H1 (cell line): ENCODE results near the gene ARHGDIG. TPM values are rescaled to one million over a fixed set of nuclear protein-coding genes. Genes with fewer than 3 reads are reported as not detected.
"Not testable (repeated sequence)": the region's sequence is repeated elsewhere in the genome, so short reads cannot be mapped to it uniquely, and the experiment has no call there.

ENCODE experiments used
- CTCF ChIA-PET: fragments of 300-600 bp; sonication (Branson Sonifier 250); formaldehyde crosslinking; loops from one replicate; lab custom pipeline; 2021; ENCODE audit not compliant: partially characterized antibody; lab: Charles Lee
- POLR2A ChIA-PET: fragments of 300-600 bp; sonication (Branson Sonifier 250); formaldehyde crosslinking; loops from one replicate; lab custom pipeline; 2021; ENCODE audit warnings: inconsistent platforms; ENCODE audit not compliant: partially characterized antibody; lab: Charles Lee
- DNase-seq, 2 experiments: peaks; one replicate each; pipeline versions ENCODE4 v3.0.0 to v3.0.0-alpha.2; 2010 to 2022; ENCODE audit warnings: low spot score in 2 of 2, low read depth in 1 of 2, mixed read lengths in 1 of 2
- FAIRE-seq: peaks from 2 replicates; lab custom pipeline; 2011; peaks lifted over from hg19 to GRCh38; lab: Jason Lieb, UNC
- H2AFZ ChIP-seq: 2 replicates; pipeline ENCODE4 v1.8.1; 2012; ENCODE audit warnings: low read length, inconsistent platforms
- H2AK5ac ChIP-seq: 2 replicates; pipeline ENCODE4 v1.6.1; 2013; ENCODE audit warnings: low read depth, low read length
- H2BK120ac ChIP-seq: replicated peaks from 2 replicates; pipeline ENCODE3; 2013; ENCODE audit warnings: low read depth, low read length, inconsistent platforms
- H2BK12ac ChIP-seq: 2 replicates; pipeline ENCODE4 v1.6.1; 2013; ENCODE audit warnings: low read depth, low read length
- H2BK15ac ChIP-seq: 2 replicates; pipeline ENCODE4 v1.6.1; 2013; ENCODE audit warnings: low read length
- H2BK20ac ChIP-seq: 2 replicates; pipeline ENCODE4 v1.6.1; 2013; ENCODE audit warnings: low read length
- H2BK5ac ChIP-seq: 2 replicates; pipeline ENCODE4 v1.6.1; 2013; ENCODE audit warnings: low read depth, low read length
- H3K14ac ChIP-seq: 2 replicates; pipeline ENCODE4 v1.6.1; 2013; ENCODE audit warnings: inconsistent platforms; ENCODE audit not compliant: insufficient read length
- H3K18ac ChIP-seq: 2 replicates; pipeline ENCODE4 v1.6.1; 2013; ENCODE audit warnings: low read length; ENCODE audit errors: extremely low read depth
- H3K23ac ChIP-seq: 2 replicates; pipeline ENCODE4 v1.6.1; 2013; ENCODE audit warnings: inconsistent platforms; ENCODE audit not compliant: insufficient read length
- H3K23me2 ChIP-seq: 2 replicates; pipeline ENCODE4 v1.6.1; 2013; ENCODE audit warnings: low read depth, low read length
- H3K27ac ChIP-seq: 2 replicates; pipeline ENCODE4 v1.6.1; 2011; ENCODE audit warnings: low read depth, low read length, inconsistent platforms
- H3K27me3 ChIP-seq, 4 experiments: replicated peaks in 1 of 4; 1 replicate in 1 of 4; 2 replicates in 3 of 4; pipeline versions ENCODE4 v1.6.1 to v1.8.1; 2011 to 2013; ENCODE audit warnings: low read length in 3 of 4, mild to moderate bottlenecking in 3 of 4, inconsistent platforms in 2 of 4, mixed read lengths in 2 of 4, moderate library complexity in 1 of 4; ENCODE audit not compliant: control insufficient read depth in 3 of 4, insufficient read depth in 3 of 4; ENCODE audit errors: extremely low read depth in 1 of 4
- H3K36me3 ChIP-seq, 4 experiments: 2 replicates each; pipeline versions ENCODE4 v1.6.1 to v1.8.1; 2011 to 2013; ENCODE audit warnings: mild to moderate bottlenecking in 4 of 4, low read length in 3 of 4, moderate library complexity in 2 of 4, control low read depth in 1 of 4, inconsistent platforms in 1 of 4; ENCODE audit not compliant: insufficient read depth in 4 of 4, control insufficient read depth in 2 of 4
- H3K4ac ChIP-seq: replicated peaks from 2 replicates; pipeline ENCODE3; 2013; ENCODE audit warnings: low read length, low read depth, mixed read lengths, inconsistent platforms; ENCODE audit not compliant: insufficient read length
- H3K4me1 ChIP-seq, 4 experiments: replicated peaks in 1 of 4; 1 replicate in 1 of 4; 2 replicates in 3 of 4; pipeline versions ENCODE4 v1.6.1 to v1.8.1; 2011 to 2013; ENCODE audit warnings: low read length in 3 of 4, inconsistent platforms in 2 of 4, mixed read lengths in 1 of 4; ENCODE audit not compliant: insufficient read depth in 4 of 4, control insufficient read depth in 3 of 4
- H3K4me2 ChIP-seq, 2 experiments: 2 replicates each; pipeline versions ENCODE4 v1.6.1 to v1.8.1; 2011 to 2013; ENCODE audit warnings: low read depth in 2 of 2, low read length in 2 of 2, control low read depth in 1 of 2, inconsistent platforms in 1 of 2, mild to moderate bottlenecking in 1 of 2; ENCODE audit not compliant: insufficient read depth in 1 of 2
- H3K4me3 ChIP-seq, 4 experiments: fragments of 200-600, 300-600 bp in 1 of 4; sonication (generic), shearing (Covaris generic), sonication (Bioruptor Twin) in 1 of 4; 2 replicates each; pipeline versions ENCODE4 v1.5.1 to v1.8.1; 2011 to 2016; ENCODE audit warnings: low read length in 4 of 4, low read depth in 3 of 4, control low read depth in 2 of 4, inconsistent platforms in 2 of 4, mild to moderate bottlenecking in 2 of 4, mixed read lengths in 1 of 4, moderate library complexity in 1 of 4; ENCODE audit not compliant: insufficient read depth in 2 of 4; ENCODE audit errors: extremely low read depth in 1 of 4
- H3K56ac ChIP-seq: replicated peaks from 2 replicates; pipeline ENCODE3; 2013; ENCODE audit warnings: low read depth, mild to moderate bottlenecking, mixed read lengths, low read length, inconsistent platforms; ENCODE audit not compliant: insufficient read length
- H3K79me1 ChIP-seq: 2 replicates; pipeline ENCODE4 v1.6.1; 2013; ENCODE audit warnings: low read depth, low read length, control low read depth
- H3K79me2 ChIP-seq, 2 experiments: 2 replicates each; pipeline versions ENCODE4 v1.6.1 to v1.8.1; 2012 to 2013; ENCODE audit warnings: low read length in 2 of 2, mild to moderate bottlenecking in 2 of 2, inconsistent platforms in 1 of 2; ENCODE audit not compliant: insufficient read depth in 2 of 2, control insufficient read depth in 1 of 2
- H3K9ac ChIP-seq, 4 experiments: replicated peaks in 1 of 4; 1 replicate in 1 of 4; 2 replicates in 3 of 4; pipeline versions ENCODE4 v1.6.1 to v1.8.1; 2011 to 2013; ENCODE audit warnings: low read depth in 3 of 4, low read length in 3 of 4, control low read depth in 2 of 4, mild to moderate bottlenecking in 2 of 4, moderate library complexity in 2 of 4, inconsistent platforms in 1 of 4; ENCODE audit errors: extremely low read depth in 1 of 4
- H3K9me3 ChIP-seq, 2 experiments: 2 replicates each; pipeline versions ENCODE4 v1.6.1 to v1.8.1; 2012 to 2013; ENCODE audit warnings: mild to moderate bottlenecking in 2 of 2, moderate library complexity in 2 of 2, control low read depth in 1 of 2, inconsistent platforms in 1 of 2, low read depth in 1 of 2, low read length in 1 of 2, mixed read lengths in 1 of 2; ENCODE audit not compliant: insufficient read depth in 2 of 2
- H4K20me1 ChIP-seq, 2 experiments: replicated peaks in 1 of 2; 2 replicates each; pipeline versions ENCODE3 to v1.8.1; 2011 to 2013; ENCODE audit warnings: inconsistent platforms in 2 of 2, low read length in 2 of 2, mild to moderate bottlenecking in 1 of 2; ENCODE audit not compliant: insufficient read depth in 2 of 2, control insufficient read depth in 1 of 2
- H4K5ac ChIP-seq: 2 replicates; pipeline ENCODE4 v1.6.1; 2013; ENCODE audit warnings: low read length, low read depth, mixed read lengths, inconsistent platforms; ENCODE audit not compliant: insufficient read length
- H4K8ac ChIP-seq: 2 replicates; pipeline ENCODE4 v1.8.0; 2013; ENCODE audit warnings: mild to moderate bottlenecking, moderate library complexity, low read length, inconsistent platforms; ENCODE audit not compliant: insufficient read depth; ENCODE audit errors: extremely low read depth
- H4K91ac ChIP-seq: replicated peaks from 2 replicates; pipeline ENCODE3; 2013; ENCODE audit warnings: low read length, mixed read lengths, inconsistent platforms; ENCODE audit not compliant: insufficient read length
- BRCA1 ChIP-seq: IDR thresholded peaks from 2 replicates; pipeline ENCODE4 v1.6.1; 2012; ENCODE audit warnings: low read depth, low read length, improper control_type of control experiment
- CREB1 ChIP-seq: IDR thresholded peaks from 2 replicates; pipeline ENCODE4 v1.6.1; 2012; ENCODE audit warnings: inconsistent platforms
- HDAC2 ChIP-seq, 2 experiments: fragments of 300-600 bp in 1 of 2; sonication (generic) in 1 of 2; IDR thresholded peaks; 2 replicates each; pipeline ENCODE4 v1.6.1; 2011 to 2012; ENCODE audit warnings: low read depth in 2 of 2, low read length in 2 of 2, mild to moderate bottlenecking in 2 of 2, moderate library complexity in 2 of 2, borderline replicate concordance in 1 of 2, inconsistent platforms in 1 of 2
- JUN ChIP-seq: IDR thresholded peaks from 2 replicates; pipeline ENCODE4 v1.6.1; 2011; ENCODE audit warnings: low read depth, mild to moderate bottlenecking, improper control_type of control experiment, low read length
- POLR2AphosphoS5 ChIP-seq: IDR thresholded peaks from 2 replicates; pipeline ENCODE4 v1.6.1; 2011; ENCODE audit warnings: low read depth, low read length
- SAP30 ChIP-seq: fragments of 300-600 bp; sonication (generic); IDR thresholded peaks from 2 replicates; pipeline ENCODE4 v1.7.1; 2012; ENCODE audit warnings: low read length, moderate library complexity, mild to moderate bottlenecking, inconsistent platforms; ENCODE audit not compliant: insufficient read depth, insufficient replicate concordance
- SIRT6 ChIP-seq: IDR thresholded peaks from one replicate; pipeline ENCODE4 v1.7.1; 2012; ENCODE audit warnings: low read length, inconsistent platforms
- WGBS, 2 experiments: shearing (Covaris generic) in 1 of 2; methylation state at CpG; one replicate each; pipeline versions ENCODE4 v1.1.6 to v1.1.7; 2013 to 2015; ENCODE audit warnings: low lambda C conversion rate in 2 of 2, mixed read lengths in 2 of 2, inconsistent platforms in 1 of 2, low coverage in 1 of 2, missing lambda C conversion rate in 1 of 2; ENCODE audit not compliant: insufficient replicate concordance in 2 of 2, insufficient coverage in 1 of 2, insufficient read length in 1 of 2; ENCODE audit errors: extremely low coverage in 1 of 2, missing lambda C conversion rate in 1 of 2; 5-methylcytosine and 5-hydroxymethylcytosine counted together
- polyA plus RNA-seq, 7 experiments: library from polyadenylated mRNA; depleted of rRNA in 3 of 7; stranded (reverse) in 5 of 7; unstranded in 2 of 7; fragments of >200 nt in 5 of 7; fragments of 200-250 nt in 2 of 7; gene quantifications; 1 replicate in 5 of 7; 2 replicates in 1 of 7; 4 replicates in 1 of 7; pipeline versions ENCODE4 v1.2.1 to v1.2.3, GENCODE V29; 2011 to 2013; ENCODE audit warnings: missing spikeins in 2 of 7, mixed read lengths in 2 of 7
- total RNA-seq: library from RNA; stranded (reverse); fragmentation: NEBNext Ultra II Directional; extraction: Animal tissue kit (Norgen Biotek cat#: 25700); gene quantifications from 2 replicates; pipeline ENCODE4 v1.2.1, GENCODE V29; 2021
- TF ChIP-seq, protein P1 (sequence below), 3 experiments: IDR thresholded peaks; 1 replicate in 2 of 3; 2 replicates in 1 of 3; pipeline versions ENCODE4 v1.5.1 to v1.6.1; 2011; ENCODE audit warnings: low read length in 3 of 3, mild to moderate bottlenecking in 3 of 3, inconsistent platforms in 2 of 3, low read depth in 1 of 3, moderate library complexity in 1 of 3; ENCODE audit not compliant: insufficient read depth in 1 of 3; ENCODE audit errors: control extremely low read depth in 1 of 3

ARHGDIG gene
- total and polyA plus RNA-seq, 2 of the 8 experiments (the other 6 are each of a cell fraction or from before 2014, with no cell fraction given), result 1.2 to 2.9 TPM

GRCh38 chr16:255183-255582 lies 25.2 kb upstream of the ARHGDIG start (continued):
- TF ChIP-seq, protein P1, sequence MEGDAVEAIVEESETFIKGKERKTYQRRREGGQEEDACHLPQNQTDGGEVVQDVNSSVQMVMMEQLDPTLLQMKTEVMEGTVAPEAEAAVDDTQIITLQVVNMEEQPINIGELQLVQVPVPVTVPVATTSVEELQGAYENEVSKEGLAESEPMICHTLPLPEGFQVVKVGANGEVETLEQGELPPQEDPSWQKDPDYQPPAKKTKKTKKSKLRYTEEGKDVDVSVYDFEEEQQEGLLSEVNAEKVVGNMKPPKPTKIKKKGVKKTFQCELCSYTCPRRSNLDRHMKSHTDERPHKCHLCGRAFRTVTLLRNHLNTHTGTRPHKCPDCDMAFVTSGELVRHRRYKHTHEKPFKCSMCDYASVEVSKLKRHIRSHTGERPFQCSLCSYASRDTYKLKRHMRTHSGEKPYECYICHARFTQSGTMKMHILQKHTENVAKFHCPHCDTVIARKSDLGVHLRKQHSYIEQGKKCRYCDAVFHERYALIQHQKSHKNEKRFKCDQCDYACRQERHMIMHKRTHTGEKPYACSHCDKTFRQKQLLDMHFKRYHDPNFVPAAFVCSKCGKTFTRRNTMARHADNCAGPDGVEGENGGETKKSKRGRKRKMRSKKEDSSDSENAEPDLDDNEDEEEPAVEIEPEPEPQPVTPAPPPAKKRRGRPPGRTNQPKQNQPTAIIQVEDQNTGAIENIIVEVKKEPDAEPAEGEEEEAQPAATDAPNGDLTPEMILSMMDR (IDR thresholded peaks at IDR 0.05; ENCODE audit: control extremely low read depth in 1 of 3, insufficient read depth in 1 of 3, low read depth in 1 of 3, low read length in 3 of 3), result no peak
- TF ChIP-seq POLR2AphosphoS5, result no peak
- no peak for TF ChIP-seq HDAC2 (IDR thresholded peaks at IDR 0.05; ENCODE audit: borderline replicate concordance in 1 of 2, low read depth in 2 of 2, low read length in 2 of 2)
- no peak for TF ChIP-seq SAP30
- no peak for TF ChIP-seq BRCA1
- TF ChIP-seq SIRT6, result no peak
- no peak for TF ChIP-seq CREB1
- no peak for TF ChIP-seq JUN

GRCh38 chr16:258091-258490 lies 22.3 kb upstream of the ARHGDIG start:
- H3K27ac ChIP-seq, H2AFZ ChIP-seq, H3K18ac ChIP-seq, H4K91ac ChIP-seq, H4K5ac ChIP-seq, H3K9ac ChIP-seq, H3K4me2 ChIP-seq, FAIRE-seq, H3K4me3 ChIP-seq, H2BK5ac ChIP-seq, DNase-seq, H2BK20ac ChIP-seq, H3K4me1 ChIP-seq, H2BK15ac ChIP-seq, H3K4ac ChIP-seq, H4K8ac ChIP-seq, H3K56ac ChIP-seq, H3K14ac ChIP-seq, H3K9me3 ChIP-seq, H2BK120ac ChIP-seq, H2AK5ac ChIP-seq, CTCF ChIA-PET, H3K23me2 ChIP-seq, H3K27me3 ChIP-seq, H2BK12ac ChIP-seq, H3K23ac ChIP-seq, H3K79me1 ChIP-seq, H3K79me2 ChIP-seq: not testable (repeated sequence)
- H4K20me1 ChIP-seq, result peaks cover 0 to 12% of the 10 kb centered on the region in 2 experiments
- POLR2A ChIA-PET, result interaction anchor here (0.6 kb wide), 1 partner anchor 17 kb away, joined by 3 read pairs; no protein-coding TSS in a partner anchor
- H3K36me3 ChIP-seq, result peaks cover 7 to 18% (median 9%) of the 10 kb centered on the region in 4 experiments; a peak in 6 of 8 replicates
- WGBS, 2 experiments, result 94% methylated on average over 8 of the region's 13 CpGs; no CpG with 5 or more reads in 1 of the 2 experiments
